22Rv1 (cell line): Measurements from ENCODE around the gene POU3F4.

Experiments
- CTCF ChIP-seq: fragments of 450-650 bp; IDR thresholded peaks from 2 replicates; pipeline ENCODE4 v1.5.1; 2017; ENCODE audit warnings: mild to moderate bottlenecking
- ZFX ChIP-seq: fragments of 450-650 bp; IDR thresholded peaks from 2 replicates; pipeline ENCODE4 v1.6.1; 2017; ENCODE audit warnings: antibody characterized with exemption, borderline replicate concordance

DNA sequence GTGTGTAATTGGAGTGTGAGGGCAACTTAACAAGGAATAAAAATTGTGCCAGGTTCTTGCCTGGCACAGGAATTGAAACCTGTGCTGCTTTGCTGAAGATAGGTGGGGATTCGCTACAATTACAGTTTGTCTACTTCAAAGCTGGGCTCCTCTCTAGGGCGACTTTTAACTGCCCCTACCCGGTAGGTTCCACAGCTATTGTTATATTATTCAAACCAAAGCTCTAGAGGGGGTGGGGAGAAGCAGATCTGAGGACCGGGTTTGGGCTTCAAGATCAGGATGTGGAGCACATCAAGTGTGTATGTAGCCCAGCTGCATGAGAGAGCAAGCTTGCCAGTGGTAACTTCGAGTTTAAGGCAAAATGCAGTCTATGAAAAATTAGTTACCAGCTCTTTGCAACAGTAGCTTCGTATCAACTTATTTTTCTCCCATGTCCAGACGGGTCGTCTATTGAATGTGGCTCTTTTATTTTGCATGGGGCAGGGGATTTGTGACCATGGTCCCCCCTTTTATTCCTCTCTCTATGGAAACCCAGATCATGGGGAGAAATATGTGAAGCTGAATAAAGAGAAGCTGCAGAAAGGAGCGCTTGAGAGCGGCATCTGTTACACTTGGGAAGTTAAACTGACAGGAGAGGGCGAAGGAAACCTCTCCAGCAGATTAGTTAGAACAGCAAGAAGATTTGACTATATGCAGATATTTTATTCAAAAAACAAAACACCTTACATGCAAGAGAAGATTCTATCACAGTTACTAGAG lies 3.2 kb upstream of the POU3F4 start:
- TF ChIP-seq CTCF (no peak), ZFX (no peak)
